HepG2 (cell line): ENCODE results near the gene EFNA3. TPM values are rescaled to one million over a fixed set of nuclear protein-coding genes. Genes with fewer than 3 reads are reported as not detected.

Source experiments
- ATAC-seq: fragments of 200-7000 bp; cut with Tn5 transposase; 3 replicates; pipeline ENCODE4 v1.9.1; 2020; ENCODE audit warnings: mild to moderate bottlenecking, moderate library complexity
- BruUV-seq: library from RNA; stranded (reverse); fragments of 400-500 nt; replicated peaks from 2 replicates; lab custom pipeline; 2021; lab: Mats Ljungman, UMichigan
- CTCF ChIA-PET: fragments of 300-600 bp; formaldehyde crosslinking; extraction: SDS; loops from one replicate; lab custom pipeline; 2021; ENCODE audit warnings: low total read pairs, inconsistent platforms, low intra/inter-chr PET ratio; lab: Yijun Ruan, JAX
- POLR2A ChIA-PET: fragments of 350-600 bp; sonication (Branson Sonifier 250); formaldehyde crosslinking; loops from one replicate; lab custom pipeline; 2020; ENCODE audit warnings: antibody characterized with exemption, inconsistent platforms; lab: Yijun Ruan, JAX
- DNase-seq: peaks from one replicate; pipeline ENCODE4 v3.0.0-alpha.2; 2015; ENCODE audit warnings: low spot score
- FAIRE-seq: peaks from 3 replicates; lab custom pipeline; 2011; peaks lifted over from hg19 to GRCh38; lab: Jason Lieb, UNC
- H2AFZ ChIP-seq: one replicate; pipeline ENCODE4 v1.6.1; 2011; ENCODE audit warnings: low read length, inconsistent platforms
- H3K27ac ChIP-seq: fragments of 300-600 bp; 3 replicates; pipeline ENCODE4 v1.8.0; 2011; ENCODE audit warnings: mixed run types, mild to moderate bottlenecking, mixed read lengths, low read length, inconsistent platforms; ENCODE audit not compliant: insufficient read depth; ENCODE audit errors: extremely low read length
- H3K27me3 ChIP-seq, 2 experiments: fragments of 200-600 bp in 1 of 2; 2 replicates in 1 of 2; 3 replicates in 1 of 2; pipeline versions ENCODE4 v1.6.0 to v1.8.0; 2011; ENCODE audit warnings: low read length in 2 of 2, mild to moderate bottlenecking in 2 of 2, moderate library complexity in 2 of 2, inconsistent platforms in 1 of 2; ENCODE audit not compliant: insufficient read depth in 2 of 2, control insufficient read depth in 1 of 2
- H3K36me3 ChIP-seq, 2 experiments: fragments of 200-600 bp in 1 of 2; replicated peaks in 1 of 2; 2 replicates in 1 of 2; 3 replicates in 1 of 2; pipeline versions ENCODE4 v1.5.1 to v1.8.0; 2011; ENCODE audit warnings: low read length in 2 of 2, inconsistent platforms in 1 of 2; ENCODE audit not compliant: insufficient read depth in 2 of 2, control insufficient read depth in 1 of 2
- H3K4me1 ChIP-seq: 2 replicates; pipeline ENCODE4 v1.5.1; 2012; ENCODE audit warnings: low read length, inconsistent platforms; ENCODE audit not compliant: insufficient read depth
- H3K4me2 ChIP-seq: 2 replicates; pipeline ENCODE4 v1.6.0; 2011; ENCODE audit warnings: low read depth, low read length, inconsistent platforms
- H3K4me3 ChIP-seq, 3 experiments: fragments of 200-600 bp in 1 of 3; sonication (generic), shearing (Covaris generic) in 1 of 3; replicated peaks in 1 of 3; 2 replicates each; pipeline ENCODE4 v1.5.1; 2011 to 2016; ENCODE audit warnings: low read length in 3 of 3, inconsistent platforms in 2 of 3, low read depth in 2 of 3, mild to moderate bottlenecking in 2 of 3, control low read depth in 1 of 3, mixed read lengths in 1 of 3; ENCODE audit not compliant: insufficient read depth in 1 of 3
- H3K79me2 ChIP-seq: one replicate; pipeline ENCODE4 v1.6.1; 2011; ENCODE audit warnings: low read length, inconsistent platforms; ENCODE audit not compliant: insufficient read depth
- H3K9ac ChIP-seq: 2 replicates; pipeline ENCODE4 v1.6.0; 2011; ENCODE audit warnings: mild to moderate bottlenecking, low read depth, low read length, inconsistent platforms; ENCODE audit not compliant: insufficient read depth
- H3K9me3 ChIP-seq: 2 replicates; pipeline ENCODE4 v1.5.1; 2012; ENCODE audit warnings: mild to moderate bottlenecking, low read length
- H4K20me1 ChIP-seq: 2 replicates; pipeline ENCODE4 v1.6.0; 2011; ENCODE audit warnings: inconsistent platforms, mild to moderate bottlenecking, low read length, moderate library complexity; ENCODE audit not compliant: insufficient read depth
- PCBP1 ChIP-seq: fragments of 200-400 bp; formaldehyde crosslinking; IDR thresholded peaks from 2 replicates; pipeline ENCODE4 v1.6.1; 2017; ENCODE audit warnings: mild to moderate bottlenecking, low read depth, low read length, borderline replicate concordance
- PCBP2 ChIP-seq: fragments of 200-400 bp; formaldehyde crosslinking; optimal IDR thresholded peaks from 2 replicates; pipeline ENCODE3; 2018; ENCODE audit warnings: low read length, low read depth; ENCODE audit not compliant: poor library complexity, severe bottlenecking
- PHB2 ChIP-seq: fragments of 450-650 bp; IDR thresholded peaks from 2 replicates; pipeline ENCODE4 v1.6.1; 2018; ENCODE audit not compliant: partially characterized antibody
- POLR2AphosphoS5 ChIP-seq: IDR thresholded peaks from 2 replicates; pipeline ENCODE4 v1.6.1; 2012; ENCODE audit warnings: low read depth, low read length
- PRDM15 ChIP-seq: sonication (generic); formaldehyde crosslinking; IDR thresholded peaks from 2 replicates; pipeline ENCODE4 v1.4.0; 2020; ENCODE audit warnings: missing genetic modification reagents
- RXRB ChIP-seq: IDR thresholded peaks from 2 replicates; pipeline ENCODE4 v1.6.1; 2016; ENCODE audit warnings: borderline replicate concordance, missing genetic modification reagents, missing compliant biosample characterization
- WIZ ChIP-seq: sonication (generic); formaldehyde crosslinking; IDR thresholded peaks from 2 replicates; pipeline ENCODE4 v1.5.1; 2020; ENCODE audit warnings: mild to moderate bottlenecking, missing genetic modification reagents
- ZBTB20 ChIP-seq: sonication (generic); formaldehyde crosslinking; IDR thresholded peaks from 2 replicates; pipeline ENCODE4 v1.8.1; 2023; ENCODE audit warnings: missing genetic modification reagents, low read depth, mild to moderate bottlenecking, borderline replicate concordance
- ZFP36 ChIP-seq: fragments of 150-350 bp; IDR thresholded peaks from 2 replicates; pipeline ENCODE4 v1.6.1; 2018; ENCODE audit warnings: borderline replicate concordance, low read length, low read depth; ENCODE audit not compliant: partially characterized antibody
- ZNF580 ChIP-seq: IDR thresholded peaks from 2 replicates; pipeline ENCODE4 v1.6.1; 2016; ENCODE audit warnings: low read depth, borderline replicate concordance
- ZNF724P ChIP-seq: sonication (generic); formaldehyde crosslinking; IDR thresholded peaks from 2 replicates; pipeline ENCODE4 v1.8.0; 2022; ENCODE audit warnings: missing genetic modification reagents, borderline replicate concordance
- WGBS: methylation state at CpG from one replicate; pipeline ENCODE4 v1.1.6; 2017; ENCODE audit warnings: low lambda C conversion rate; 5-methylcytosine and 5-hydroxymethylcytosine counted together
- in situ Hi-C: cut with HindIII; loops from 2 replicates; pipeline ENCODE4 v1.10.0; 2017; ENCODE audit warnings: low pct_unique_long_range_greater_than_20kb; ENCODE audit not compliant: extremely low pct_ligation_motif_present
- intact Hi-C: fragments of 100-400 bp; cut with micrococcal nuclease; formaldehyde crosslinking; loops from one replicate; pipeline ENCODE4 v1.10.0; 2022; ENCODE audit not compliant: unreplicated experiment
- polyA plus RNA-seq, 8 experiments: library from polyadenylated mRNA; depleted of rRNA in 3 of 8; stranded (reverse) in 7 of 8; unstranded in 1 of 8; fragments of >200 nt; fragmentation: Illumina TruSeq in 4 of 8; extraction: Trizol in 4 of 8; gene quantifications; 2 replicates each; pipeline versions ENCODE4 v1.2.1 to v1.2.3, GENCODE V29; 2011 to 2016; ENCODE audit warnings: low read depth in 4 of 8, missing spikeins in 1 of 8, mixed read lengths in 1 of 8; ENCODE audit not compliant: insufficient read depth in 1 of 8
- total RNA-seq, 5 experiments: library from RNA; depleted of rRNA; stranded (reverse); fragments of >200 nt; fragmentation: Illumina TruSeq; extraction: Trizol; gene quantifications; 2 replicates each; pipeline ENCODE4 v1.2.3, GENCODE V29; 2016; ENCODE audit warnings: low read depth in 1 of 5
- TF ChIP-seq, protein P1 (sequence below), 2 experiments: sonication (generic) in 1 of 2; formaldehyde crosslinking in 1 of 2; IDR thresholded peaks; 2 replicates each; pipeline versions ENCODE4 v1.4.0 to v1.6.1; 2018 to 2020; ENCODE audit warnings: missing genetic modification reagents in 2 of 2, borderline replicate concordance in 1 of 2, low read depth in 1 of 2, mild to moderate bottlenecking in 1 of 2, missing biosample characterization in 1 of 2

Gene EFNA3
- total and polyA plus RNA-seq, 2 of the 13 experiments (the other 11 are each of a cell fraction or from before 2014, with no cell fraction given), result 1.0 to 5.7 TPM

DNA sequence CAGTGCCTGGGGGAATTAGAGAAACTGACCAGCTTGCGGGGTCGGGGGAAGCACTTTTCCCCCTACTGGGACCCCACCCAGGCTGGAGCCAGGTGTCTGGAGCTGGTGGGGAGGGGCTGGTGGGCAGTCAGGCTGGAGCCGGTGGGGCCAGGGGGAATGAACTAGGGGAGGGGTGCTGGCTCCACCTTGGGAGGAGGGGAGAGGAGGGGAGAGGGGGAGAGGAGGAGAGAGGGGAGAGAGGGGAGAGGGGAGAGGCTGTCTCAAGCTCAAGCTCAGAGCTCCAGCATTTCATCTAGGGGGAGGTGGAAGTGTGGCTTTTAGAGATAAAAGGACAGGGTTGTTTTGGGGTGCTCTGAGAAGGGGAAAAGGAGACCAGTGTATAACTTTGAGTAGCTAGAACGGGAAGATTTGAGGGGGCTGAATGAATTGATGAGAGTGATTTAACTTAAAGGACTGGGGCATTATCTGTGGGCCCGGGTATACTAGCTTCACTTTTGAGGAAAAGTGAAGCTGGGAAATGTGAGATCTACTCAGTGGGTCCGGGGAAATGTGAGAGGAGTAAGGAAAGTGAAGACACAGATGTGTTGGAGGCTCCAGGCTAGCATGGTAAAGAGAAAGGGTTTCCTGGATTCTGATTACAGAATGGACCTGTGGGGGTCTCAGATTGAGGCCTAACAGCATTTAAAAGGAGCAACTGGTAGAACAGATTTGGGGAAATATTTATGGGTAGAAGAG, 51.8 kb downstream of the EFNA3 start:
- H3K4me3 ChIP-seq, result peak overlapping the region; percentile 96 to 99 (median 99)
- H3K79me2 ChIP-seq, result peaks cover 54% of the 10 kb centered on the region
- H3K27me3 ChIP-seq, result no peaks in the 10 kb centered on the region; a peak in 1 of 5 replicates
- WGBS, result 6% methylated on average over 6 of the region's 6 CpGs
- ATAC-seq (no peak), FAIRE-seq (no peak), DNase-seq (no peak)
- CTCF ChIA-PET, result no interaction called here
- no peak overlapping the region for H2AFZ ChIP-seq
- H3K4me1 ChIP-seq, result peaks cover 55% of the 10 kb centered on the region
- peak overlapping the region; percentile 94 for H3K4me2 ChIP-seq
- peak overlapping the region; percentile 100 for H3K27ac ChIP-seq
- in situ Hi-C loops (no loop called here), intact Hi-C loops (no loop called here)
- peak overlapping the region; percentile 99 for H3K9ac ChIP-seq
- TSS peak; percentile 9 for BruUV-seq
- H3K9me3 ChIP-seq, result no peaks in the 10 kb centered on the region
- POLR2A ChIA-PET, result interaction anchor here (1.0 to 6.4 kb wide), 9 partner anchors 10 to 160 kb away, joined by 3 to 56 read pairs (median 9); partner anchors contain the start of genes DPM3, KRTCAP2 and SHC1
- H3K36me3 ChIP-seq, result peaks cover 17 to 46% of the 10 kb centered on the region in 2 experiments
- H4K20me1 ChIP-seq, result peaks cover 60% of the 10 kb centered on the region
- TF ChIP-seq ZFP36 (no peak), ZNF580 (CRISPR knock-in tag) (0 out of 2 replicates have a peak, but pooled peaks have one; percentile 4), ZNF724P (CRISPR knock-in tag) (no peak), PRDM15 (CRISPR knock-in tag) (no peak), PCBP1 (0 out of 2 replicates have a peak, but pooled peaks have one; percentile 38), POLR2AphosphoS5 (peak; percentile 24; the same call in 1 of the 2 replicates), PCBP2 (peak; percentile 86), PHB2 (no peak), ZBTB20 (CRISPR knock-in tag) (no peak), RXRB (no peak), WIZ (CRISPR knock-in tag) (no peak)
- TF ChIP-seq, protein P1, sequence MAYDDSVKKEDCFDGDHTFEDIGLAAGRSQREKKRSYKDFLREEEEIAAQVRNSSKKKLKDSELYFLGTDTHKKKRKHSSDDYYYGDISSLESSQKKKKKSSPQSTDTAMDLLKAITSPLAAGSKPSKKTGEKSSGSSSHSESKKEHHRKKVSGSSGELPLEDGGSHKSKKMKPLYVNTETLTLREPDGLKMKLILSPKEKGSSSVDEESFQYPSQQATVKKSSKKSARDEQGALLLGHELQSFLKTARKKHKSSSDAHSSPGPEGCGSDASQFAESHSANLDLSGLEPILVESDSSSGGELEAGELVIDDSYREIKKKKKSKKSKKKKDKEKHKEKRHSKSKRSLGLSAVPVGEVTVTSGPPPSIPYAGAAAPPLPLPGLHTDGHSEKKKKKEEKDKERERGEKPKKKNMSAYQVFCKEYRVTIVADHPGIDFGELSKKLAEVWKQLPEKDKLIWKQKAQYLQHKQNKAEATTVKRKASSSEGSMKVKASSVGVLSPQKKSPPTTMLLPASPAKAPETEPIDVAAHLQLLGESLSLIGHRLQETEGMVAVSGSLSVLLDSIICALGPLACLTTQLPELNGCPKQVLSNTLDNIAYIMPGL (CRISPR knock-in tag; IDR thresholded peaks at IDR 0.05; ENCODE audit: borderline replicate concordance in 1 of 2, low read depth in 1 of 2), result no peak
